HG03521 (cell line): ENCODE measurements around the gene FREM2.

ENCODE experiments used
- ATAC-seq: cut with Tn5 transposase; IDR thresholded peaks from one replicate; pipeline ENCODE4 v1.9.1; 2021; ENCODE audit warnings: mild to moderate bottlenecking, moderate library complexity; ENCODE audit not compliant: unreplicated experiment

The FREM2 gene

DNA sequence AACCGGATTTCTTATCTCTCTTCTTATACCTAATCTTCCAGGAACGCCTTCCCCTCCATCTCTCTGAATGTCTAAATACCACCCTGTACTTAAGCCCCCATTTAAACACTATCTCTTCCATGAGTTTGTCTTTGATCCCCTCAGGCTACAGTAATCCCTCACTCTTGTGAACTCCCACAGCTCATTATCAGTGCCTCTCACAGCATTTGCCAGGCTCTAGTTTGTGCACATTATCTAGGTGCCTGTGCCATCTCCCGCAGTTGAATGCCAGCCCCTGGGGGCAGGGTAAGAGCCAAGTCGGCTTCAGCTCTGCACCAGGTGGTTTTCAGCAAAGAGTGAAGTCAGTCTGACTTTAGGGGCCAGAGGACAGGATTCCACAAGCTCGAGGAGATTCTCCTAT is 71.4 kb downstream of the FREM2 start:
- no peak for ATAC-seq

DNA sequence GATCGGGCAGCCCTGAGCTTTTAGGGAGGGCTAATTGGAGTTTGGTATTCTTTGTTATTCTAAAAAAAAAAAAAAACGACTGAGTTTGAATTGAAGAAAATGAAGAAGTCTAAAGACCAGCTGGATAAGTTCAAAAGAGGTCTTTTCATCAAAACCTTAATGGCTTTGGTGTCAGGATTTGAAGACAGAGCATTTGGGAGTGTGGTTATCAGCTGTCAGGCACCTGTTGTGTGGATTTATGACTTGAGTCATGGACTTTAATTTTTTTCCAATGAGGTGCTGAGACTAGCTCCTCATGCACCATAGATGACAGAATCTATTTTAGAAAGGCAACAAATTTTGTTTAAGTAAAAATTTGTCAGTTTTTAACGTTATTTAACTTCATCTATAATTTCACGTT is 72.5 kb downstream of the FREM2 start:
- ATAC-seq, result no peak

DNA sequence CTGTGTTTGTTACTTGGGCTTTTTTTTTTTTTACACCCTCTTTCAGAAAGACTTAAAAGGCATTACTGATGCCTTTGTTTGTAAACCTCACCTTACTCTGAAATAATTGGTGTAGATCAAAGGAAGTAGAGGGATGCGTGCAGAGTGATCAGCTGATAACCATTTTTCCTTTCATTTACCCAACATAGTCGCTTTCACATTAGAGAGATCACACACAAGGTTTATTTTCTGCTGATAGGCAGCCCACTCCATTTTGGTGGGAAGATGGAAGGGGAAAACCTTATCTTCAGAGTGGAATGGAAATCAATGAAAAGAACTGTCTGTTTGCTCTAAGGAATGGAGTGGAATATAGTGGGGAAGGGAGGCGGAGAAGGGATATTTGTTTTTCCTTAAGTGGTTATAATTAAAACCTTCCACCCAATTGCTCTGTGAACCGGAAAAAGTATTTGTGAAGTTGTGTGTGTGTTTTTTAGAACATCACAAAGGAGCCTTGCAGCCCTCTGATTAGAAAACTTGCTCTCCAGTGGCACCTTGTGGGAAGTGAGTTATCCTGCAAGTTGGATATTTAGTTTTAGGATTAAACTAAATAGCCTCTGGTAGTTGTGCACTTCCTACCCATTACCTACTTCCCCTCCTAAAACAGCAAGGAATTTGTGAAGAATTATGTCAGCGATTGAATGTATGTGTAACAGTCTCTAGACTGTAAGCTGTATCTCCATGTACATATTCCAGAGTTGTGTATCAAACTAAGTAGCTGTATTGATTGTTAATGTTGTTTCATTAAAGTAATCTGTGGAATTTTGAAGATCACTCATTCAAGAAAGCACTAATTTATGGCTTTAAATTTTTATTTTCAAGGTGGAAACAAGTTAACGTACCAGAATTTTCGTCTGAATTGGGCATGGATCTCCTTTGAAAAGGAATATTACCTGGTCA is 76.8 kb downstream of the FREM2 start:
- ATAC-seq, result no peak

DNA sequence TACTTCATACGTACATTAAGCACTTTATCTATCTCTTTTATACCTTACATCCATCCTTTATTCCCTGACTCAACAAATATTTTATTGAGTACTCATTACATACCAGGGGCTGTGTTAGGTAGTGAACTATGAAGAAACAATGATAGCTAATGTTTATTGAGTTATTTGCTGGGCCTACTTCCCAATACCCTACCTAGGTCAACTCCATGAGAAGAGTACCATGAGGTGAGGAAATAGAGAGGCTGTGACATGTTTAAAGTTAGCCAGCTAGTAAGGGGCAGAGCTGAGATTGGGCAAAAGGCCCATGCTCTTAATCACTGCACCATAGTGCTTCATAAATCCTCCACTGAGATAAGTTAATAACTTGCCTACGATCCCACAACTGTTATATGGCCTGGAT is 79.9 kb downstream of the FREM2 start:
- ATAC-seq, result no peak

DNA sequence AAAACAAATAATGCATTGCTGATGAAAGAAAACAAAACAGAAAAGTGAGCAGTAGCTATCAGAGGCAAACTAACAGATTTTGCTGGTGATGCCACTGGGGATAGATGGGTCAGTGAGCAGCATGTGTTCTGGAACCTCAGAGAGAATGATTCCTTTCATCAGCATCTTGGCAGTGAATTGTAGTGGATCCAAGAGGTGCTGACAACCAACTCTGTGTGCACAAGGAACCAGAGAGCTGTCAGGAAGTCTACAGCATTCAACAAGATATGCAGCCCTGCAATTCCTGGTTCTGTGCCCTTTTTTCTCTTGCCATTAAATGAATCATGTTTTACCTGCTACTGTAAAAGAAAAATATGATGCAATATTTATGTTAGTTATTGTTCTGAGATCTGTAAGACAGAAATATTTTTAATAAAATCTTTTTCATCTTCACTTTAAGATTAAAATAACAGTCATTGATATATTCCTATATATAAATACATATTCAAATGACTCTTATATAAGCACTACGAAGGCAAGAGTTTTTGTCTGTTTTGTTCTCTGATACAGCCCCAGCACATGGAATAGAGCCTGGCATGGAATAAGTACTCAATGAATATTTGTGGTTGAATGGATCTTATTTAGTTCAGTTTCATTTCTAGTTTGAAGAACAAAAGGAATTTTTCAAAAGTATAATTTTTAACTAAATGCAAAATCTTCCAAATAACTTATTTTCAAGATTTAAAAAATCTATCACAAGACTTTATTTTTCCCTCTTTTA is 80.8 kb downstream of the FREM2 start:
- no peak for ATAC-seq

DNA sequence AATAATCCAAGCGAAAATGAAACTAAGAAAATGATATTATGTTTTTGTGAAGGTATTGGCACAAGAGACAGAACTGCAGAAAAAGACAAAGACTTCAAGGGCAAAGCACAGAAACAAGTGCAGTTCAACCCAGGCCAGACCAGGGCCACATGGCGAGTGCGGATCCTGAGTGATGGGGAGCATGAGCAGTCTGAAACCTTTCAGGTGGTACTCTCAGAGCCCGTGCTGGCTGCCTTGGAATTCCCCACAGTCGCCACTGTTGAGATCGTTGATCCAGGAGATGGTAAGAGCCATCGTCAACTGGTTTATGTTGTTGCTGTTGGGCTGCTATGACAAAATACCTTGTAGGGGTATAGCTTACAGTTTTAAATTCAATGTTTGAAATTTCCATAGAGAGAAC is 82.6 kb downstream of the FREM2 start:
- no peak for ATAC-seq

DNA sequence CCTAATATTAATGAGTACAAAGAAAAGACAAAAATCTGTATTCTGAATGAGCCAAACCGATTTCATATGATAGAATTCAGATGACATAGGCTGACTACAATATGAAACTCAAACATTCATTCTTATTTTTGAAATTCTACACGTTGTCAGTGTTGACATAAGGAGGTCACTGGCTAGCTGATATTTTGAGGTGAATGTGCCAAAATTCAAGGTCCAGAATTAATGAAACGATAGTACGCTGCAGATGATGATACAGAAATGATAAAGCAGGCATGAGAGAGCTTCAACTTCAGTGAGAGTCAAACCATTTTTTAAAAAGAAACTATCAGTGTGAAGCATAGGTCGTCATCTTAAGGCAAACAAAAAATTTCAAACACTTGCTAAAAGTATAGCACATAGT is 88.2 kb downstream of the FREM2 start:
- ATAC-seq, result no peak

DNA sequence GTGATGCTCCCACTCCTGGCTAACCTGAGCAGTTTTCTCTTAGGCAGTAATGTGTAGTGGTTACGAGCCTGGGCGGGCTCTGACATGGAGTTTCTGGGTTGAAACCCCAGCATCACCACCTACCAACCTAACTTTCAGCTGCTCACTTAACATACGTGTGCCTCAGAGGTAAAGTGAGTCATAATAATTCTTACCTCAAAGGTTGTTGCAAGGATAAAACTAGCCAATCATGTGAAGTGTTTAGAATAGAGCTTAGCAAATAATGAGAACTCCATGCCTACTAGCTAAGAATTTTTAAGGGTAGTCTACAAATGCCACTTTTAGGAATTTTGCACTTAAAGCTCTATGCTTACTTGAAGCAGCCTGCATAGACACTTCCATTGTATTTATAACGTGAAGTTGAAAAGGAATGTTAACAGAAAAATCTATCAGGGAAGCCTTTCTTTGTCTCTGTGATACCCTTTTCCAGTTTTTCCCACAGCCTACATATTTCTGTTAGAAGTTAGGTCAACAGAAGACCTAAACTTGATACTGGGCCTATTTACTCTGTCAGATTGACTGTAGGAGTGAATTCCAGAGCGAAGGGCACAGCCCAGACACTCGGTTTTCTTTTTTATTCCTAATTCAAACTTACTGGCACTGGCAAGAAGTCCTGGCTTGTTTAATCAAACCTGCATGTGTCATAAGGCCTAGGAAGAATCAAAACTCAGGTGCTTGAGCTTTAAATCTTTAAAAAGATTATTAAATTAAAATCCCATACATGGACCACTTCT is 90.7 kb downstream of the FREM2 start:
- ATAC-seq, result no peak

DNA sequence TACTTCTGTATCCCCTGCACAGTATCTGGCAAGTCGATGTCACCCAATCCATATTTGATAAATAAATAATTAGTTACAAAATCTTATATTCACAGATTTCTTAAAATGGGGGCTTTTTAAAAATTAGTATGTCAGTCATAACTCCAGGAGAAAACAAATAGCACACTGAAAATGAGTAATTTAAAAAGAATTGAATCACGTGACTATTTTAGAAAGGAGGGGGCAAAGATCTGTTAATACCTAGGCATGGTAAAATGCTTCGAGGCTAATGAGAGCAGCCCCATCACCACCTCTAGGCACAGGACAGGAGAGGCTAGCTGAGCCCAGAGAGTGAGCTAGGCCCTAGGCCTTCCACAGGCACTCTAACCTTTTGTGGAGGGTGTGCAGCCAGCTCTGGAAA is 94.7 kb downstream of the FREM2 start:
- no peak for ATAC-seq

DNA sequence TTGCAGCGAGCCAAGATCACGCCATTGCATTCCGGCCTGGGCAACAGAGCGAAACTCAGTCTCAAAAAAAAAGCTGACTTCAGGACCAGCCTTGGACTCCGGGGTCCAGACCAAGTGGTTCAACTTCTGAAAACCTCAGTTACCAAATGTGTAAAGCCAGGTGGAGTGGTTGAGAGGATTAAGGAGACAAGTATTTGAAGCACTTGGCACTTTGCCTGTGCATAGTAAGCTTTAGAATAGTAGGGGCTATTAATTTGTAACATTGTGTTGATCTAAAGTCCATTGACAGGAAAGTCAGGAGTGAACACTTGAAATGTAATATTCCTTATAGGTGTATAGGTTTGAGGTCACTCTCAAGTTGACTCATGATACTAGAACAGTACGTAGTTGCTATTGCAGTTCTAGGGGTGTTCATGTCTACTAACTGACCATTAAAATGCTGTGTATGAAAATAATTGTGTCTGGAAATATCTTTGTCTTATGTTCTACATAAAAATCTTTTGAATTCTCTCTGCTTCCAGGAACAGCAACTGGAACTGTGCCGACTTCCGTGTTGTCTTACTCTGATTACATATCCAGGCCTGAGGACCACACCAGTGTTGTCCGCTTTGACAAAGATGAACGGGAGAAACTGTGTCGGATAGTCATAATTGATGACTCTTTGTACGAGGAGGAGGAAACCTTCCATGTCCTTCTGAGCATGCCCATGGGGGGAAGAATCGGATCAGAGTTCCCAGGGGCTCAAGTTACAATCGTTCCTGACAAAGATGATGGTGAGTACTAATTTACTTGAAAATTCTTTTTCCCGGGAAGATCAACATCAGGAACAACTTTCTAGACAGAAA is 97.4 kb downstream of the FREM2 start:
- ATAC-seq, result no peak

DNA sequence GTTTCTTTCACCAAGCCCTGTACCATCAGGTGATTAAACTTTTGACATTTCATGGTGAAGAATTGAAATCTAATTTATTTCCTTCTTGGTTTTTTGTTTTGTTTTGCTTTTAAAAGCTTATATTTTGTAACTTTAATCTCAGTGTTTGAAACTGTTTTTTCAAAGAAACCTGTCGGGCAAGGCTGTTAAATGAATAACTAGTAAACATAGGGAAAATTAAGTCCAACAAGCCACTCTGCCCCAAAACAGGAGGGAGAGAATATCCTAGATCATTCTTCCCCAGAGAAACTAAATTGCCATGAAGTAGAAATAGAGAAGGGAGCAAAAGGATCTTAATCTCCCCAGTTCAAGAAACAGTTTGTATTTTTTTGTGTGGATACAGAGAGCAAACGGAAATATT is 98.2 kb downstream of the FREM2 start:
- ATAC-seq, result no peak

DNA sequence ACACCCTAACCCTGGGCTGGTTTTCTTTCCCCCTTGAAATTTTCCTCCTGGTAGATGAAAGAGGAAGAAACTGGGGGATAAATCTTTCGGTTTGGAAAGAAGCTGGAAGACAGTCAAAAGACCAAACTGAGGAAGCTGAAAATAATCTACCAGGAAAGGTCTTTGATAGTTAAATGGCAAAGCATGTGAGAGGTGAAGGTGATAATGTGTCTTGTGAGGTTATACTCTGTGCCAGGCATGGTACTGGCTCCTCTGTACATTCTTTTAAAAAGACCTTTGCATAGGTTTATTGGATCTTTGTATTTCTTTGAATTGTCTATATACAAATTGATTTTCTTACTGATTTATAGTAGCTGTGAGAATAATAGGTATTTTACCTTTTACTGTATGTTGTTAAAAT is 98.6 kb downstream of the FREM2 start:
- ATAC-seq, result no peak

DNA sequence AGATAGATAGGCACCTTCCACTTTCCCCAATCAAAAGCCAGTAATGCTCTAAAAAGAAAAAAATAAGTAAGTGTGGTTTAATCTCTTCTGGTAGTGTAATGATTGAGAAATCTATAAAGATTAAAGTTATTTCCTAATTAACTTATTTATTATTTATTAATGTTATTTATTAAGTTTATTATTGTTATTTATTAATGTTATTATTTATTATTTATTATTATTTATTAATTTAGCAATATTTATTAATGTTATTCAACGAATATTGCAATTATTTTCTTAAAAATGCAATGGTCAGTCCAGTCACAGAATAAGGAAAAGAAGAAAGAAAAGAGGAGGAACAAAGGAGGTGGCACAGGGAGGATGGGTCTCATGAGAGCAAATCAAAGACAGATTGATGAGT is 100.7 kb downstream of the FREM2 start:
- no peak for ATAC-seq

DNA sequence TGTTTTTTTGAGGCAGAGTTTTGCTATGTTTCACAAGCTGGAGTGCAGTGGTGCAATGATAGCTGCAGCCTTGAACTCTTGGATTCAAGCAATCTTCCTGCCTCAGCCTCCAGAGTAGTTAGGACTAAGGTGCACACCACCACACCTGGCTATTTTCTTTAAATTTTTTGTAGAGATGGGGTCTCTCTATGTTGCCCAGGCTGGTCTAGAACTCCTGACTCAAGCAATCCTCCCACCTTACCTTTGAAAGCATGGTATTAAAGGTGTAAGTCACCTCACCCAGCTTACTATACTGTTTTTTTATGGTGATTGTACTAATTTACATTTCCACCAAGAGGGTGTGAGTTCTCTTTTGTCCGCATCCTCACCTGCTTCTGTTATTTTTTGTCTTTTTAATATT is 110.0 kb downstream of the FREM2 start:
- ATAC-seq, result no peak

DNA sequence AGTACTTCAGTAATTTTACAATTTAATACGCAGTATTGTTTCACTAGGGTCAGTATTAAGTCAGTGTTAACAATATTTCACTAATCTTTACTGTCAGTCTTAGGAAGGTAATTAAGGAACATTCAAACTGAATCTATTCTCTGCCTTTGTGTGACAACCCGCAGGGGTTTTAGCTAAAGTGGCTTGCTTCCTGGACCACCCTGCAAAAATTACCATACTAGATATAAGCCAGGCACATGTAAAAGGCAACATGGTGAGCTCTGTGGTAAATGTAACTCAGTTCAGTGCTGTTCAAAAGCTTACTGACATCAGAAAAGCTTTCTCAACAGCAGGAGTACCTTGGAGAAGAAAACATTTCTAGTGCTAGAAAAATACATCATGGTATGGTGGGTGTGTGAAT is 116.7 kb downstream of the FREM2 start:
- ATAC-seq, result no peak

DNA sequence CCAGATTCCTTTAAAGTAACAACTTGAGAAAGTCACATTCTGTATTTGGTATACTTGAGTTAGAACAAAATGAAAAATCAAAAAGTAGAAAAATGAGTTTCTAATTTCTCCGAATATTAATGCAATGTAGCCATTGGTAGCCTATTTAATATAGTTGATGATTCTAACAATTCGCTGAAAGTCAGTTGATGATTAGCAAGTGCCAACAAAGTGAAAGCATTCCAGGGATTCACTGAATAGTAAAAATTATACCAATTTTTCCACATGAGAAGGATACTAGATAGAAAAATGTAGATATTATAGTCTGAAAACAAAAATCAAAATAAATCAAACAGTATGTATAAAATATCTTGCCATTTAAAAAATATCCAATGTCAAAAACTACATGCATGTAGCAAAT is 117.2 kb downstream of the FREM2 start:
- ATAC-seq, result no peak

DNA sequence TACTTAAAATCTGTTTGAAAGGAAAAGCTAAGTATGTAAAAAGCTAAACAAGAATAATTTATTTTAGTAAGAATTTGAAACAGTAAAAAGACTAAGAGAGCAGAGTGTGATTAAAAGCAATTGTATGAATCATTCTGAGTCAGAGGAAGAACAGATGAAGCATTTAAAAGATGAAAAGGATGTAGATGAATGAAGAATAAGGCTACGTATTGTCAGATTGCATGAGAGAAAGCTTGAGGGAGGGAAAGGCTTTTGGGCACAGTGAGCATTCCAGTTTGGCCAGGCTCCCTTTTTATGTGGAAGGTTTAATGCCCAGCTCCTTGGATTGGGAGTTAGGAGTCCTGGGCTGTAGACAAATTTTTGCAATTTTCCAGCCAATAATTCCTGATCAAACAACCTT is 117.7 kb downstream of the FREM2 start:
- no peak for ATAC-seq

DNA sequence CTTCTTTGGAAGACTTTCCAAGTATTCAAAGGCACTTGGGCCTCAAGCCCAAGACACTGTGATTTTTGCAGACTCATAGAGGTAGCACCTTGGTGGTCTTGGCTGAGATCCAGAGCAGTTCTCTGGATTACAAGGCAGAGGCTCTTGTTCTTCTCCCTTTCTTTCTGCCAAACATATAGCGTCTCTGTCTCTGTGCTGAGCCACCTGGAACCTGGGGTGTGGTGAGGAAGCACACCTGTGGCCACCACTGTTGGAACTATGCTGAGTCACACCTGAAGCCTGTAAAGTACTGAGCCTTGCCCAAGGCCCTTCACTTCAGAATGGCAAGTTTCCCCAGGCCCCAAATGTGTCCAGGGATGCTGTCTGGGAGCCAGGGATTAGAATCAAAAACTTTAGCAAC is 127.5 kb downstream of the FREM2 start:
- ATAC-seq, result no peak

DNA sequence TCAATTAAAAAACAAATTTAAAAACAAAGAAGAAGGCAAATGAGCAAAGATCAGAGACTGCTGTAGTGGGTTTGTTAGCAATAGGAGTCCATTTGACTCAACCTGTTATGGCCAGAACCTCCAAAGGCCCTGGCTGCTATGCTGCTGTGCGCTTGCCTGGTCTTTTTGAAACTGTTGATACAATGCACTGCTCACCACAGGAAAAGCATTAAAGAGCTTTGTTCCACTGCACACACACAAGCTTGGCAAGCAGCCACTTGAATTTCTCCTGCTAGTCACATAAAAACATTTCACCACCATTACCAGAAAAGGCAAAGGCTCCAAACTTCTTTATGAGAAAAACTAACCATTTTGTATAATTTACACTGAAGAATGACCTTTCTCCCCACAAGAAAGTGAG is 132.2 kb downstream of the FREM2 start:
- ATAC-seq, result no peak

DNA sequence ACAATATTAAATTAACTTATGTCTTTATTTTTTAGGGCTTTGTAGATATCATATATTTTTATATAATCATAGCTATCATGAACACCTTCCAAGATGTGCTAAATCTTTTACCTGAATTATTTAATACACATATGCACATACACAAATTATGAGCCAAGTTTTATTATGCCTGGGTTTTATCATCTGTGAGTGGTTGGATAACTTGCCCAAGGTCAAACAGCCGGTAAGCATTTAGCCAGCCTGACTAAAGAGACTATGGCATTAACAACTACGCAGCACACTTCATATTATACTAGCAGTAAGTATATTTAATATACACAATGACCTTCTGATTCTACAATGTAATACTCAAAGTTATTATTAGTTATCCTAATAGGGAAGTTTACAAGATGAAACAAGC is 132.7 kb downstream of the FREM2 start:
- no peak for ATAC-seq
